DOHH2 (cell line): ENCODE results near the gene ADH1B.

Source experiments
- CTCF ChIP-seq: fragments of 200-600 bp; sonication (generic); IDR thresholded peaks from one replicate; pipeline ENCODE4 v1.5.1; 2014; ENCODE audit warnings: antibody characterized with exemption, mild to moderate bottlenecking, low read depth, low read length; ENCODE audit not compliant: poor library complexity, severe bottlenecking
- EZH2phosphoT487 ChIP-seq: fragments of 200-600 bp; sonication (generic); IDR thresholded peaks from 2 replicates; pipeline ENCODE4 v1.6.1; 2017; ENCODE audit warnings: borderline replicate concordance, mild to moderate bottlenecking, antibody characterized with exemption, low read length, moderate library complexity, mixed read lengths

GRCh38 chr4:99341426-99341825 is 20.2 kb upstream of the ADH1B start:
- no peak for TF ChIP-seq CTCF
- no peak for TF ChIP-seq EZH2phosphoT487
